ENCODE measurements around the gene DPPA3. TPM values are rescaled to one million over a fixed set of nuclear protein-coding genes. Genes with fewer than 3 reads are reported as not detected.

The DPPA3 gene
- total RNA-seq, result not detected in 2 replicates

DNA sequence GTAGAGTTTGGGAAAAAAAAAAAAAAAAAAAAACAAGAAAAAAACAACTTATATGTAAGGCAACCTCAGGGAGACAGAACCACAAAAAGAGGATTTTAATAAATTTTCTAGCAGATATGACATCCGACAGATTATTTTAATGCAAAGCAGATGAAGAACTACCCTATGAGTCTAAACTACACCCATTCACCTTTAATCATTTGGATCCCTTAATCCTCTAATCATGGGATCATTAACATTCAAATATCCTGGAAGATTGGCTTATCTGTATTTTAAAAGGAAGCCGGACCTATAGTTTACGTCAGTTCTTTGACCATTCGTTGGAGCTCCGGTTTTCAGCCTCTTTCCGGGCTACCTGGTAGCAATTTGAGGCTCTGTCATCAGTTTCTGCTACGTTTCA is at the start of gene DPPA3:
Gene DPPA3, plus strand, starts transcription at position 301 of the 400 bp plus-strand sequence. CDS start 138 bp downstream, outside the sequence.

DNA sequence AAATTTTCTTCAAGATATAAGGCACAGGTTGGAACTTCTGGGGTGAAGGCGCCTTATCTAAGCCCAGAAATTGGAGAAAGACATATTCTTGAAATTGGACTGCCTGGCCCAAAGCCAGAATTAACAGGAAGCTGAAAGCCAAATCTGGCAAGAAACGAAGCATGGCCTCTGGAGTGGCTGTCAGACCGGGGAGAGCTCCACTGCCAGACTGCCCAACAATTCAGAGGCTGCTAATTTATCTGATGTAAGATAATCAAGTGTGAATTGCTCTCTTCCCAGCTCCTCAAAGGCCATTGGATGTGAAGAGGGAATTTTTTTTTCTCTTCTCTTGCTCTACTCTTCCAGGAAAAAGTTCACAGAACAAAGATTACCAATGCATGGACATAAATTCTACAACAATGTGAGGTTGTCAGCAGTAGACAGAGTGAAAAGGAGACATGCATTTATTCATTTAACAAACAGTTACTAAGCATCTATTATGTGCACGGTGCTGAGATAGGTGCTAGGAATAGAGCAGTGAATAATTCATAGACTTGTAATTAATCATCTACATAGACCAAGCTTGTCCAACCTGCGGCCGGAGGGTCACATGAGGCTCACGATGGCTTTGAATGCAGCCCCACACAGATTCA is 15.6 kb upstream of the DPPA3 start, which contains the start of gene GDF3:
Gene GDF3, minus strand, starts transcription at position 210 of the 632 bp plus-strand sequence. Its CDS starts 47 bp downstream, at position 163.

DNA sequence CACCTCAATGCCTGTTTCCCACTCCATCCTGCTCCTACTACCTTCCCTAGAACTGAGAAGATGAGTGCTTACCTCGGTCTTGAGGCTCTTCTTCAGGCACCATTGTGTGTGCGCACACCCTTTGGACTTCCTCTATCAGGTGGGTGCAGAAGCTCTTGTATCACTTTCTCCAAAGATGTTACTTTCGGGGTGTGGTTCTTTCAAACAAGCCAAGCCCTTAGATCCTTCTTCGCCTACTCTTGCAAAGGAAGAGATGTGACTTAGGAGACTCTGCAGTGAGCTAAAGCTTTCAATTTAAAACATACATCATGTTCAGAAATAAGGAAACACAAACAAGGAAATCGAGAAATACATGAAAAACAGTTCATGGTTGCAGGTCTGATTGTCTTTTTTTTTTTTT is 36.0 kb downstream of the DPPA3 start, which contains the start of gene CLEC4C:
Gene CLEC4C, minus strand, starts transcription at position 130 of the 400 bp plus-strand sequence. Its CDS starts 27 bp downstream, at position 103.

Other genes with a start within 250 kb of the DPPA3 start
- gene CD163, start 207.7 kb upstream of the DPPA3 start, total RNA-seq, result not detected in 2 replicates
- gene APOBEC1, start 45.5 kb upstream of the DPPA3 start, total RNA-seq, result not detected in 2 replicates
- gene GDF3, start 15.7 kb upstream of the DPPA3 start, total RNA-seq, result not detected in 2 replicates
- gene CLEC4C, start 35.9 kb downstream of the DPPA3 start, total RNA-seq, result not detected in 2 replicates
- not detected in 2 replicates for gene NANOGNB, start 53.8 kb downstream of the DPPA3 start, total RNA-seq
- gene NANOG, start 78.0 kb downstream of the DPPA3 start, total RNA-seq, result not detected in 2 replicates
- gene SLC2A14, start 161.5 kb downstream of the DPPA3 start, total RNA-seq, result not detected in 2 replicates
- 80.4 and 148 TPM in 2 replicates for gene SLC2A3, start 224.8 kb downstream of the DPPA3 start, total RNA-seq

All from smooth muscle cell of bladder (primary cell).